Measurements from ENCODE around the gene COPS4. TPM values are rescaled to one million over a fixed set of nuclear protein-coding genes. Genes with fewer than 3 reads are reported as not detected.

COPS4 gene
- total and polyA plus RNA-seq, 3 donors from 2014 or later = 73.2 to 100 (median 87.6) TPM

- peaks cover 17% of the 10 kb centered on the region for H3K4me1 ChIP-seq
- DNase-seq = no peak
- intact Hi-C loops (cut with DNase I; ENCODE audit: low total_unique reads) = no loop called here
- H3K36me3 ChIP-seq (ENCODE audit: low read depth, missing control alignments) = no peaks in the 10 kb centered on the region
- WGBS, 2 donors = 0% methylated on average over 11 to 14 of the region's 14 CpGs
- no peaks in the 10 kb centered on the region for H3K27me3 ChIP-seq
- no peaks in the 10 kb centered on the region for H3K9me3 ChIP-seq
- H3K4me3 ChIP-seq = peak overlapping the region; percentile 51 to 90
- no peak for TF ChIP-seq POLR2A (IDR thresholded peaks at IDR 0.05)
- TF ChIP-seq CTCF (IDR thresholded peaks at IDR 0.05) = no peak
- peak overlapping the region; percentile 68 to 78 for H3K27ac ChIP-seq
Observed at GRCh38 chr4:83010111-83010521, 24.9 kb upstream of the COPS4 start.

- intact Hi-C loops (cut with DNase I; ENCODE audit: low total_unique reads) = no loop called here
- no peaks in the 10 kb centered on the region for H3K36me3 ChIP-seq (ENCODE audit: low read depth, missing control alignments)
- no peak for TF ChIP-seq POLR2A (IDR thresholded peaks at IDR 0.05)
- TF ChIP-seq CTCF (IDR thresholded peaks at IDR 0.05) = no peak
- peaks cover 17% of the 10 kb centered on the region for H3K4me1 ChIP-seq
- 0% methylated on average over 39 to 54 of the region's 54 CpGs for WGBS, 2 donors
- no peaks in the 10 kb centered on the region for H3K27me3 ChIP-seq
- H3K27ac ChIP-seq = peak within 1 kb of the TSS; percentile 78 to 91
- no peaks in the 10 kb centered on the region for H3K9me3 ChIP-seq
- DNase-seq = peak; percentile 81
- H3K4me3 ChIP-seq = peak within 1 kb of the TSS; percentile 51 to 90
Observed at GRCh38 chr4:83010522-83011318, 24.3 kb upstream of the COPS4 start, which contains the start of gene LIN54. Gene LIN54 (minus strand): TSS chr4:83010823. CDS start chr4:82984844, 25,979 bp downstream.

GRCh38 chr4:83011689-83012199, 23.2 kb upstream of the COPS4 start:
- Histone ChIP-seq H3K27ac (peak overlapping the region; percentile 88 to 91), H3K36me3 (ENCODE audit: low read depth, missing control alignments) (no peaks in the 10 kb centered on the region), H3K27me3 (no peaks in the 10 kb centered on the region), H3K9me3 (no peaks in the 10 kb centered on the region), H3K4me1 (peaks cover 17% of the 10 kb centered on the region), H3K4me3 (peak overlapping the region; percentile 80 to 83)
- 4 to 5% methylated on average over 5 of the region's 5 CpGs for WGBS, 2 donors
- intact Hi-C loops (cut with DNase I; ENCODE audit: low total_unique reads) = no loop called here
- TF ChIP-seq CTCF (IDR thresholded peaks at IDR 0.05) = no peak
- TF ChIP-seq POLR2A (IDR thresholded peaks at IDR 0.05) = no peak
- no peak for DNase-seq

GRCh38 chr4:83012200-83012686, 22.7 kb upstream of the COPS4 start:
- H3K9me3 ChIP-seq = no peaks in the 10 kb centered on the region
- peak overlapping the region; percentile 80 to 83 for H3K4me3 ChIP-seq
- WGBS, 2 donors = 1 to 2% methylated on average over 12 to 20 of the region's 43 CpGs
- intact Hi-C loops (cut with DNase I; ENCODE audit: low total_unique reads) = no loop called here
- TF ChIP-seq CTCF (IDR thresholded peaks at IDR 0.05) (no peak), POLR2A (IDR thresholded peaks at IDR 0.05) (no peak)
- H3K36me3 ChIP-seq (ENCODE audit: low read depth, missing control alignments) = no peaks in the 10 kb centered on the region
- peaks cover 17% of the 10 kb centered on the region for H3K4me1 ChIP-seq
- H3K27ac ChIP-seq = peak overlapping the region; percentile 88 to 91
- H3K27me3 ChIP-seq = no peaks in the 10 kb centered on the region
- peak; percentile 49 for DNase-seq
